ENCODE data around the gene DGKA. TPM values are rescaled to one million over a fixed set of nuclear protein-coding genes. Genes with fewer than 3 reads are reported as not detected.
"Not testable (repeated sequence)": the region's sequence is repeated elsewhere in the genome, so short reads cannot be mapped to it uniquely, and the experiment has no call there.

Gene DGKA
- total RNA-seq: 9.5 and 12.9 TPM in 2 replicates

DNA sequence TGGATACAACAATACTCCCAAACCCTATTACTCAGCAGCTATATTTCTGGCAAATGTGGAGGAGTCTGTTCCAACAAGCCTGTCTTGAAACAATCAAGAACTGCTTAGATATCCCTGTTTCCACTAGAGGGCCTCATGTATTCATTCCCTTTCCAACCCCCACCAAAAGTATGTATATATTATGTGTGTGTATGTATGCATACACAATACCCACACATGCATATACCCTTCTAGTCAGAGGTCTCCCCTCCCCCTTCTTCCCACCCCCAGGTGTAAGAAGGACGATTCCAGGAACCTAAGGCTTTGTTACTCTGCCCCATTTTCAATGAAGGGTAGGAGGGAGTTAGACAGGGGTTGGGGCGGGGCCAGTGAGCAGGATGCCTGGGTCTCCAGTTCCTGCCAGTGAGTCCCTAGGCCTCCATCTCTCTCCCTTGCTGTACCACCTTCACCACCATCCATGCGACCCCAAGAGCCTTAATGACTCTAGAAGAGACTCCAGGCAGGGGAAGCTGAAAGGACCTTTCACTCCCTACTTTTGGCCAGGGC is at the start of gene DGKA:
Gene DGKA (plus strand): TSS at position 392 of the 546 bp plus-strand sequence. CDS start 5,342 bp downstream, outside the sequence.
- peak; percentile 57 to 76 for DNase-seq (ENCODE audit: low read depth in 2 of 2)

DNA sequence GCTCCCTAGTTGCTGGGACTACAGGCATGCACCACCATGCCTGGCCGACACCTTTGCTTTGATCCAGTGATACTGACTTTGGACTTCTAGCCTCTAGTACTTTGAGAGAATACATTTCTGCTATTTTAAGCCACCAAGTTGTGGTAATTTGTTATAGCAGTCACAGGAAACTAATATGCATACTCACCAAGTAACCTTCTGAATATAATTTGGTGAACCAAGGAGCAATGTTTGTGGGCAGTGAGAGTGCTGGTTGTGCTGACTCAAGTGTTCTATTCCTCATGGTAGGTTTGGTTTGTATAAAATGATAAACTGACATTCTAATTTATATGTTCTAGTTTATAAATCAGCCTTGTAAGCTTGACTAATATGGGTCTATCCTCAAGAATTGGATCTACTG is 45.8 kb upstream of the DGKA start:
- no peak for DNase-seq (ENCODE audit: low read depth in 2 of 2)

DNA sequence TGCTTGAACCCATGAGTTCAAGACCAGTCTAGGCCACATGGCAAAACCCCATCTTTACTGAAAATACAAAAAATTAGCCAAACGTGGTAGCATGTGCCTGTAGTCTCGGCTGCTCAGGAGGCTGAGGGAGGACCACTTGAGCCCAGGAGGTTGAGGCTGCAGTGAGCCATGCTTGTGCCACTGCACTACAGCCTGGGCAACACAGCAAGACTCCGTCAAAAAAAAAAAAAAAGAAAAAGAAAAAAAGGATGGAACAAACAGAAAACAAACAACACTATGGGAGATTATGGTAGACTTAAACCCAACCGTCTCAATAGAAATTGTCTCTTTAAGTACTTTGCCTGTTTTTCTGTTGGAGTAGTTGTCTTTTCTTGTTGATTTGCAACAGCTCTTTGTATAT is 39.7 kb upstream of the DGKA start:
- no peak for DNase-seq (ENCODE audit: low read depth in 2 of 2)

- DNase-seq (ENCODE audit: low read depth in 2 of 2): no peak
Measured at GRCh38 chr12:55893723-55894122, 37.2 kb upstream of the DGKA start.

DNA sequence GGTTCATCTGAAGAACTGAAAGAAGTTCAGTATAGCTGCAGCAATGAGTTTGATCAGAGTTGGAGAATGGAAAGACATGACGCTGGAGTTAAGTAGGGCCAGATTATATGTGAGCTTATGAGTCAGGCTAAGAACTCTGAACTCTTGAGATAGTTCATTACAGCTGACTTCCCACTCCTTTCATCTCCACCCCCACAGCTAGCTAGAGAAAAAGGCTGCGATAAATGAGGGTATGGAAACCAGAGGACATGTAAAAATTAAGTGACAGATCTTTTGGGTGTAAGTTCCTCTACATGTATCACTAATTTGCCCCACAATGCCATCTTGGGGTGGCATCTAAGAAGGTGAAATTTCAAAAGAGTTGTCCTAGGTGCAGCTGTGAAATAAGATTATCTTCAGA is 31.9 kb upstream of the DGKA start:
- peak in 1 of 2 donors; percentile 8 for DNase-seq (ENCODE audit: low read depth in 2 of 2)

GRCh38 chr12:55901881-55902490 is 29.0 kb upstream of the DGKA start:
- DNase-seq (ENCODE audit: low read depth in 2 of 2): no peak

DNA sequence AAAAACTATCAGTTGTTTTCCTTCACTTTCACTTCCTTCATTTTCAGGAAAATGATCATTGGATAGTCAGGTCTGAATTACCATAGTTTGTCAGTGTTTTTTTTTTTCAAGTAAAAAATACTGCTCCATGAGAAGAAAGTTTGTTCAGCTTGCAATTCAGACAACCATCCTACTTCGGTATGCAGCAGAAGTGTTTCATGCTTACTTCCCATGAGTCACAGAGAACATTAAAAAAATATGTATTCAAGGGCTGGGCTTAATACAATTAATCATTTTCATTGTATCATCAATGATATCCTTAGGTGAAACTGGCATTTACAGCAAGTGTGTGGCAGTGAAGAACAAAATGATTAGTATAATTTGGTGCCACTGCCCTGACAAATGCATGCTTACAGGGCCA is 24.9 kb upstream of the DGKA start:
- peak in 1 of 2 donors; percentile 75 for DNase-seq (ENCODE audit: low read depth in 2 of 2)

GRCh38 chr12:55908726-55909512 is 22.0 kb upstream of the DGKA start:
- no peak for DNase-seq (ENCODE audit: low read depth in 2 of 2)

DNA sequence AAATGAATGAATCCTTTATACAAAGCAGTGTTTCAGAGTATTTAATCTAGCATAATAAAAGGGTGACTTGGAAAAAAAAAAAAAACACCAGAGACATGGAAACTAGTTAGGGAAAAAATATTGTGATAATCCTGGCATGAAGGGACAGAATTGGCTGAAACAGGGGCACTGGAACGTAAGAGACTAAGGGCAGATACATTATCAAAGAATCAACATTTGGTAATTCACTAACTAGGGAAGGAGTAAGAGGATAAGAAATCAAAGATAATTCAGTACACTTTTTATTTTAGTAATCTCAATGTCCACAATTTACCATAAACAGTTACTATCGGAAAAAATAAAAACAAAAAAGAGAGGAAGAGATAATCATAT is 21.5 kb upstream of the DGKA start:
- DNase-seq (ENCODE audit: low read depth in 2 of 2): no peak

- no peak for DNase-seq (ENCODE audit: low read depth in 2 of 2)
Measured at GRCh38 chr12:55912908-55913307, 18.1 kb upstream of the DGKA start.

GRCh38 chr12:55915482-55915859 is 15.5 kb upstream of the DGKA start:
- DNase-seq (ENCODE audit: low read depth in 2 of 2): no peak

GRCh38 chr12:55919032-55919431 is 11.9 kb upstream of the DGKA start:
- DNase-seq (ENCODE audit: low read depth in 2 of 2): not testable (repeated sequence)

- DNase-seq (ENCODE audit: low read depth in 2 of 2): no peak
Measured at GRCh38 chr12:55922126-55922525, 8.8 kb upstream of the DGKA start.

- not testable (repeated sequence) for DNase-seq (ENCODE audit: low read depth in 2 of 2)
Measured at GRCh38 chr12:55923648-55924047, 7.3 kb upstream of the DGKA start.

DNA sequence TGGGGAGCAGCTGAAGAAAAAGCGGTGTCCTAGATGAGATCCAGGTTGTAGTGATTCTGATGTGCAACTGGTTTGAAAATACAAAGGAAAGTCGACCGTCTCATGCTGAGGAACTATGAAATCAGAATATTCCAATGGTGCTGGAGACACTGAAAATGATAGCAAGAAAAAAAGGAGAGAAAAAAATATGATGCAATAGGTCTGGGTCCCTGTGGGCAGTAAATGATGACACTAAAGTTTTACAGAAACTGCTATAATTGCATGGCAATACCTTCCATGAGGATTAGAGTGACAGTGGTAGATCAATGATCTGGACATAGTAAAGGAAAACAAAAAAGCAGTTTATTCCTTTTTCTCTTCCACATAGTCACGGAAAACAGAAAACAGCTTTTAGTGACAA is 5.6 kb upstream of the DGKA start:
- DNase-seq (ENCODE audit: low read depth in 2 of 2): no peak

GRCh38 chr12:55925870-55926737 is 4.9 kb upstream of the DGKA start:
- no peak for DNase-seq (ENCODE audit: low read depth in 2 of 2)

- peak; percentile 91 to 94 for DNase-seq (ENCODE audit: low read depth in 2 of 2)
Measured at GRCh38 chr12:55926738-55927587, 4.0 kb upstream of the DGKA start.

GRCh38 chr12:55927588-55928502 is 3.1 kb upstream of the DGKA start, which contains the start of gene PYM1:
Gene PYM1 (minus strand): TSS chr12:55927894. CDS start chr12:55927761, 133 bp downstream.
- peak; percentile 71 for DNase-seq (ENCODE audit: low read depth in 2 of 2)

DNA sequence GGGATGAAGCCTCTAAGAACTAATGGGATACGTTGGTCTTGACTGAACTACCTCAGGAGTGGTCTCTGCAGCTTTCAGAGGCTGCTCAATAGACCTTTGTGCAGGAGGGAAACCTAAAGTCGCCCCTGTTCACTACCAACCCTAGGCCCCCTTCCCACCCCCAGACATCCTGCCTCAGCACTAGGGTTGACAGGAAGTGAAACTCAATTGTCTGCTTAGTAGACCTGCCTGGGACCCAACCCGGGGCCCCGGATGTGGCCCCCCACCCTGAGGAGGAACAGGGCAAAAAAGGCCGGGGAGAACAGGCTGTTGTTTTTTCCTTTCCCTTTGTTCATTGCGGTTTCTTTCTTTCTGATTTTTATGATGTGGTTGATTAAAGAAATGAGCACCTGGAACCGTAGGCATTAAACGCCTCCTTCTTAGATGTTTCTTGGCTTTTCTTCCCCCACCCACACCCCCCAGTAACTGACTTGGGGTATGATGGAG is 1.6 kb upstream of the DGKA start:
- DNase-seq (ENCODE audit: low read depth in 2 of 2): no peak
